ENCODE measurements around the gene MTIF3.

- TF ChIP-seq CTCF (IDR thresholded peaks at IDR 0.05 in 8 of 11, conservative IDR thresholded peaks at IDR 0.05 in 3 of 11) (no peak), POLR2A (IDR thresholded peaks at IDR 0.05) (no peak)
Observed at GRCh38 chr13:27411341-27411740, 39.0 kb downstream of the MTIF3 start.
